Neural progenitor cell (in vitro differentiated cells): ENCODE measurements around the gene ANO8. TPM values are rescaled to one million over a fixed set of nuclear protein-coding genes. Genes with fewer than 3 reads are reported as not detected.
A peak's percentile ranks its signal among the peaks of the same experiment; 100 is the strongest.

Experiments
- DNase-seq: peaks from one replicate; pipeline ENCODE4 v3.0.0-alpha.2; 2016; ENCODE audit warnings: low spot score
- H2AFZ ChIP-seq: fragments of 200-600 bp; sonication (generic); replicated peaks from 2 replicates; pipeline ENCODE4 v1.6.1; 2016; ENCODE audit warnings: antibody characterized with exemption
- H3F3A ChIP-seq: fragments of 200-600 bp; sonication (generic); 2 replicates; pipeline ENCODE4 v1.6.1; 2016; ENCODE audit warnings: antibody characterized with exemption, low read depth
- H3K27ac ChIP-seq: fragments of 200-600 bp; sonication (generic); 2 replicates; pipeline ENCODE4 v1.5.1; 2016; ENCODE audit warnings: mild to moderate bottlenecking
- H3K27me3 ChIP-seq: fragments of 200-600 bp; sonication (generic); 2 replicates; pipeline ENCODE4 v1.6.1; 2016; ENCODE audit warnings: mild to moderate bottlenecking, moderate library complexity
- H3K36me3 ChIP-seq: fragments of 200-600 bp; sonication (generic); 2 replicates; pipeline ENCODE4 v1.5.1; 2016
- H3K4me1 ChIP-seq: fragments of 200-600 bp; sonication (generic); 2 replicates; pipeline ENCODE4 v1.6.1; 2016; ENCODE audit warnings: mixed run types
- H3K4me2 ChIP-seq: fragments of 200-600 bp; sonication (generic); 2 replicates; pipeline ENCODE4 v1.6.1; 2016
- H3K4me3 ChIP-seq: fragments of 200-600 bp; sonication (generic); 2 replicates; pipeline ENCODE4 v1.5.1; 2016
- H3K79me2 ChIP-seq: fragments of 200-600 bp; sonication (generic); 2 replicates; pipeline ENCODE4 v1.6.1; 2016; ENCODE audit warnings: low read depth
- H3K9ac ChIP-seq: fragments of 200-600 bp; sonication (generic); 2 replicates; pipeline ENCODE4 v1.6.1; 2016
- H3K9me3 ChIP-seq: fragments of 200-600 bp; sonication (generic); 2 replicates; pipeline ENCODE4 v1.5.1; 2016; ENCODE audit warnings: low read depth
- H4K20me1 ChIP-seq: fragments of 200-600 bp; sonication (generic); 2 replicates; pipeline ENCODE4 v1.6.1; 2016; ENCODE audit warnings: low read depth
- H3K27ac Mint-ChIP-seq: 3 replicates; pipeline ENCODE4 v1.8.0; 2021; ENCODE audit warnings: mixed read lengths
- H3K27me3 Mint-ChIP-seq: 2 replicates; pipeline ENCODE4 v1.8.0; 2022; ENCODE audit warnings: low read depth, mild to moderate bottlenecking, inconsistent platforms, moderate library complexity, mixed read lengths; ENCODE audit not compliant: insufficient read depth
- H3K36me3 Mint-ChIP-seq: 3 replicates; pipeline ENCODE4 v1.8.0; 2021; ENCODE audit warnings: mixed read lengths
- H3K4me1 Mint-ChIP-seq: 3 replicates; pipeline ENCODE4 v1.8.0; 2021; ENCODE audit warnings: mixed read lengths
- H3K4me3 Mint-ChIP-seq: 3 replicates; pipeline ENCODE4 v1.8.0; 2021; ENCODE audit warnings: mild to moderate bottlenecking, moderate library complexity, mixed read lengths
- H3K9me3 Mint-ChIP-seq: 3 replicates; pipeline ENCODE4 v1.8.0; 2020; ENCODE audit warnings: mixed read lengths
- CTCF ChIP-seq: fragments of 200-600 bp; sonication (generic); IDR thresholded peaks from 2 replicates; pipeline ENCODE4 v1.5.1; 2017; ENCODE audit warnings: antibody characterized with exemption, mild to moderate bottlenecking
- EZH2 ChIP-seq: fragments of 200-600 bp; sonication (generic); IDR thresholded peaks from 2 replicates; pipeline ENCODE4 v1.6.1; 2017; ENCODE audit warnings: antibody characterized with exemption, mild to moderate bottlenecking, moderate library complexity
- EZH2phosphoT487 ChIP-seq: fragments of 200-600 bp; sonication (generic); IDR thresholded peaks from 2 replicates; pipeline ENCODE4 v1.6.1; 2017; ENCODE audit warnings: antibody characterized with exemption
- total RNA-seq: library from RNA; depleted of rRNA; stranded (reverse); fragments of >200 nt; gene quantifications from 2 replicates; pipeline ENCODE4 v1.2.3, GENCODE V29; 2015; ENCODE audit warnings: low replicate concordance

Gene ANO8
- total RNA-seq, 1 donor from 2014 or later = 11.4 TPM

- peaks cover 11% of the 10 kb centered on the region for H3K79me2 ChIP-seq
- no peaks in the 10 kb centered on the region for H3K36me3 ChIP-seq
- peaks cover 9% of the 10 kb centered on the region for H3K36me3 Mint-ChIP-seq
- DNase-seq = peak; percentile 99
- no peak within 1 kb of the TSS for H3K9ac ChIP-seq
- H3K4me3 ChIP-seq = peak within 1 kb of the TSS; percentile 67
- TF ChIP-seq CTCF = peak; percentile 72
- TF ChIP-seq EZH2 = no peak
- peaks cover 7% of the 10 kb centered on the region for H3K27me3 Mint-ChIP-seq
- H3K27ac Mint-ChIP-seq = no peak within 1 kb of the TSS
- H3K9me3 ChIP-seq = no peaks in the 10 kb centered on the region
- peaks cover 6% of the 10 kb centered on the region for H3K4me1 ChIP-seq
- peaks cover 38% of the 10 kb centered on the region for H3F3A ChIP-seq
- peak within 1 kb of the TSS; percentile 91 for H3K4me3 Mint-ChIP-seq
- H3K27me3 ChIP-seq = no peaks in the 10 kb centered on the region
- H3K27ac ChIP-seq = no peak within 1 kb of the TSS
- H4K20me1 ChIP-seq = no peaks in the 10 kb centered on the region
- H3K9me3 Mint-ChIP-seq = peaks cover 1% of the 10 kb centered on the region
- H3K4me2 ChIP-seq = peak within 1 kb of the TSS; percentile 90
- peak within 1 kb of the TSS; percentile 77 for H2AFZ ChIP-seq
- peaks cover 32% of the 10 kb centered on the region for H3K4me1 Mint-ChIP-seq
These were observed 31.3 kb downstream of the ANO8 start, which contains the start of gene ABHD8 for GRCh38 chr19:17303167-17303939. ABHD8 (minus strand) TSS chr19:17303425; CDS start chr19:17301616, 1,809 bp downstream.

DNA sequence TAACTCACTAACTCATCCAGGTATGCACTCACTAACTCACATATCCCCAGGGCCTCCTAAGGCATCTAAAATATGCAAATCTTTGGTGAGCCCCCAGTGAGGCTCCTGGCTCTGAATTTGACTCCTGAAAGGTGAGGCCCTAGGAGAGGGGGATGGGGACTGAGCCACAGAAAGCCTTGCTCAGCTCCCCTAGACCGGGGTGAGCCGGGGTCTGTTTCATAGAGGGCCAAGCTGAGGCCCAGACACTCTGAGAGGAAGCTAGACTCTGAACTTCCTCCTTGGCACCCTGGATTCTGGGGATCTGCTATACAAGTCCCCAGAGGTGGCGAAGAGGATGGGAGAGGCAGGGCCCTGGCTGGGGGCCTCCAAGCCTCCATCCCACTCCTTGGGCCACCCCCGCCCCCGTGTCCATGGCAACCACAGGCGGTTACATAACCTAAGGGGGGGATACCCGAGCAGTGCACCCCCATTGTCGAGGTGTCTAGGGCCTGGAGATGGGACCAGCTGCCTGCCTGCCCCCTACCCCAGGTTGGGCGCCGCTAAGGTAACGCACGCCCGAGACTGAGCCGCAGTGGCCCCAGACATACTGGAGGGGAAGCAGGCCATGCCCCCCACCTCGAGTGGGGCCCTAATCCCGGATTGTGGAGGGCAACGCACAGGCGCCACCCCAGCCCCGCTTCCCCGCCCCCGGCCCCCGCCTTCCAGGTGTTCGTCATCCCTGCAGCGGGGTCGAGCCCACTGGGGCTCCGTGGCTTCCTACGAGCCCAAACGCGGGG, 32.1 kb downstream of the ANO8 start:
- Histone ChIP-seq H3K9ac (no peak overlapping the region), H3K27ac (no peak overlapping the region), H3K79me2 (peaks cover 11% of the 10 kb centered on the region), H4K20me1 (no peaks in the 10 kb centered on the region), H3F3A (peaks cover 30% of the 10 kb centered on the region), H3K4me1 (peaks cover 6% of the 10 kb centered on the region), H3K36me3 (no peaks in the 10 kb centered on the region), H2AFZ (peak overlapping the region; percentile 77), H3K27me3 (no peaks in the 10 kb centered on the region), H3K9me3 (no peaks in the 10 kb centered on the region), H3K4me2 (peak overlapping the region; percentile 90), H3K4me3 (peak overlapping the region; percentile 67)
- H3K9me3 Mint-ChIP-seq = peaks cover 4% of the 10 kb centered on the region
- peaks cover 5% of the 10 kb centered on the region for H3K27me3 Mint-ChIP-seq
- no peak for TF ChIP-seq CTCF
- no peak for TF ChIP-seq EZH2phosphoT487
- no peak for TF ChIP-seq EZH2
- H3K4me3 Mint-ChIP-seq = peak overlapping the region; percentile 91
- peak; percentile 42 for DNase-seq
- peaks cover 27% of the 10 kb centered on the region for H3K4me1 Mint-ChIP-seq
- H3K27ac Mint-ChIP-seq = no peak overlapping the region
- peaks cover 12% of the 10 kb centered on the region for H3K36me3 Mint-ChIP-seq

DNA sequence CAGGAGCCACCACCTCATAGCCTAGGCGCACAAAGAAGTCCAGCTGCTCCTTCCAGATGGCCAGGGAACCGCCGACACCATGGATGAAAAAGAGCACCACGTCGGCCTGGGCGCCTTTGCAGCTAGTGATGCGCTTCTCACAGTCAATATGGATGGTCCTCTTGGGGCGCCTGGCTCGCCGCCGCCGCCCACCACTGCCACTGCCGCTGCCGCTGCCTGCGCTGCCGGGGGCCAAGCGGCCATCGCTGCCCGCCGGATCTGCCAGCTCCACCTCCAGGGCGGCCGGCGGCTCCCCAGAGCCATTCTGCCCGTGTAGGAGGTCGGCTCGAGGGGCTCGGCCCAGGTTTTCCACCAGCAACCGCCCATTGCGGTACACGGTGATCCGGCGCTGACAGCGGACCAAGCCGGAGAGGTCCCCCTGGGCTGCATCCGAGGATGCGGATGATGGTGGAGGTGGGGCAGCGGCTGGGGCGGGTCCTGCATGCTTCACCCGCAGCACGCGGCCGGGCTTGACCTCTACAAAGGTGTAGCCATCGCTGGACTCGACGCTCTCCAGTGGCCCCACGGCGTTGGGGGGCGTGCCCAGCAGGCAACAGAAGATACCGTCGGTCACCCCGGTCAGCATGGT, 33.5 kb downstream of the ANO8 start:
- TF ChIP-seq EZH2phosphoT487 = no peak
- no peak for TF ChIP-seq EZH2
- no peak for TF ChIP-seq CTCF
- H3K27ac Mint-ChIP-seq = no peak overlapping the region
- H3K9me3 Mint-ChIP-seq = peaks cover 4% of the 10 kb centered on the region
- Histone ChIP-seq H2AFZ (no peak overlapping the region), H3K9ac (no peak overlapping the region), H3K9me3 (no peaks in the 10 kb centered on the region), H3K27ac (no peak overlapping the region), H3K79me2 (no peaks in the 10 kb centered on the region), H3K4me2 (no peak overlapping the region), H3K4me3 (no peak overlapping the region), H3K4me1 (peaks cover 6% of the 10 kb centered on the region), H3K36me3 (no peaks in the 10 kb centered on the region), H3F3A (peaks cover 22% of the 10 kb centered on the region), H3K27me3 (no peaks in the 10 kb centered on the region), H4K20me1 (no peaks in the 10 kb centered on the region)
- no peak for DNase-seq
- H3K36me3 Mint-ChIP-seq = peaks cover 18% of the 10 kb centered on the region
- peaks cover 23% of the 10 kb centered on the region for H3K4me1 Mint-ChIP-seq
- no peak overlapping the region for H3K4me3 Mint-ChIP-seq
- H3K27me3 Mint-ChIP-seq = peaks cover 5% of the 10 kb centered on the region
